Smooth muscle cell (in vitro differentiated cells): ENCODE results near the gene ARHGAP25. TPM values are rescaled to one million over a fixed set of nuclear protein-coding genes. Genes with fewer than 3 reads are reported as not detected.

Source experiments
- DNase-seq: peaks from one replicate; lab custom pipeline; 2025; ENCODE audit not compliant: unreplicated experiment; lab: John Stamatoyannopoulos, UW
- H2AFZ ChIP-seq: fragments of 200-600 bp; sonication (generic); 2 replicates; pipeline ENCODE4 v1.6.0; 2016; ENCODE audit warnings: antibody characterized with exemption, low read depth, mild to moderate bottlenecking
- H3F3A ChIP-seq: fragments of 200-600 bp; sonication (generic); 2 replicates; pipeline ENCODE4 v1.6.0; 2017; ENCODE audit warnings: antibody characterized with exemption, low read depth
- H3K27ac ChIP-seq: fragments of 200-600 bp; sonication (generic); 2 replicates; pipeline ENCODE4 v1.5.1; 2016; ENCODE audit warnings: low read depth, mild to moderate bottlenecking
- H3K27me3 ChIP-seq: fragments of 200-600 bp; sonication (generic); 2 replicates; pipeline ENCODE4 v1.6.1; 2016; ENCODE audit warnings: low read depth, mild to moderate bottlenecking
- H3K36me3 ChIP-seq: fragments of 200-600 bp; sonication (generic); 2 replicates; pipeline ENCODE4 v1.5.1; 2016; ENCODE audit warnings: low read depth
- H3K4me1 ChIP-seq: fragments of 200-600 bp; sonication (generic); 2 replicates; pipeline ENCODE4 v1.5.1; 2016; ENCODE audit warnings: low read depth
- H3K4me2 ChIP-seq: fragments of 200-600 bp; sonication (generic); 2 replicates; pipeline ENCODE4 v1.6.0; 2016; ENCODE audit warnings: mild to moderate bottlenecking
- H3K4me3 ChIP-seq: fragments of 200-600 bp; sonication (generic); 2 replicates; pipeline ENCODE4 v1.5.1; 2016; ENCODE audit warnings: mild to moderate bottlenecking
- H3K79me2 ChIP-seq: fragments of 200-600 bp; sonication (generic); 2 replicates; pipeline ENCODE4 v1.6.0; 2016; ENCODE audit warnings: low read depth, mild to moderate bottlenecking
- H3K9ac ChIP-seq: fragments of 200-600 bp; sonication (generic); 2 replicates; pipeline ENCODE4 v1.6.0; 2016; ENCODE audit warnings: low read depth
- H3K9me3 ChIP-seq: fragments of 200-600 bp; sonication (generic); replicated peaks from 2 replicates; pipeline ENCODE4 v1.5.1; 2016; ENCODE audit warnings: low read depth
- H4K20me1 ChIP-seq: fragments of 200-600 bp; sonication (generic); 2 replicates; pipeline ENCODE4 v1.6.0; 2016; ENCODE audit warnings: low read depth
- CTCF ChIP-seq: fragments of 200-600 bp; sonication (generic); IDR thresholded peaks from 2 replicates; pipeline ENCODE4 v1.5.1; 2017; ENCODE audit warnings: borderline replicate concordance, mild to moderate bottlenecking, antibody characterized with exemption; ENCODE audit not compliant: insufficient read depth, poor library complexity, severe bottlenecking
- WGBS: methylation state at CpG from one replicate; pipeline ENCODE4 v1.1.7; 2016; ENCODE audit warnings: low lambda C conversion rate; 5-methylcytosine and 5-hydroxymethylcytosine counted together
- polyA plus RNA-seq: library from polyadenylated mRNA; unstranded; fragments of >200 nt; fragmentation: Nextera tagmentation; extraction: Ambion mirVana; gene quantifications from 2 replicates; pipeline ENCODE4 v1.2.1, GENCODE V29; 2016
- total RNA-seq: library from RNA; depleted of rRNA; stranded (reverse); fragments of >200 nt; gene quantifications from 2 replicates; pipeline ENCODE4 v1.2.3, GENCODE V29; 2014

Gene ARHGAP25
- total and polyA plus RNA-seq, 2 experiments from 2014 or later, result 1.5 to 2.0 TPM

- 53% methylated on average over 7 of the region's 7 CpGs for WGBS
- H3K36me3 ChIP-seq, result no peaks in the 10 kb centered on the region
- DNase-seq, result no peak
- no peaks in the 10 kb centered on the region for H3K9me3 ChIP-seq
- no peak overlapping the region for H3K4me3 ChIP-seq
- H4K20me1 ChIP-seq, result no peaks in the 10 kb centered on the region
- no peak for TF ChIP-seq CTCF
- no peak overlapping the region for H3K27ac ChIP-seq
- H3K4me1 ChIP-seq, result peaks cover 6% of the 10 kb centered on the region
- H3K9ac ChIP-seq, result no peak overlapping the region
- H3K4me2 ChIP-seq, result no peak overlapping the region
- H3K27me3 ChIP-seq, result no peaks in the 10 kb centered on the region
- H3F3A ChIP-seq, result no peaks in the 10 kb centered on the region
- H3K79me2 ChIP-seq, result no peaks in the 10 kb centered on the region
- H2AFZ ChIP-seq, result no peak overlapping the region
Observed at GRCh38 chr2:68689553-68690537, 44.8 kb upstream of the ARHGAP25 start.

- 86% methylated on average over 3 of the region's 3 CpGs for WGBS
Observed at GRCh38 chr2:68690851-68691250, 43.8 kb upstream of the ARHGAP25 start.

GRCh38 chr2:68692511-68692910 lies 42.1 kb upstream of the ARHGAP25 start:
- TF ChIP-seq CTCF, result no peak
- Histone ChIP-seq H3K36me3 (no peaks in the 10 kb centered on the region), H3K79me2 (no peaks in the 10 kb centered on the region), H2AFZ (no peak overlapping the region), H3K9me3 (no peaks in the 10 kb centered on the region), H3K27me3 (no peaks in the 10 kb centered on the region), H3K4me2 (no peak overlapping the region), H3K4me3 (no peak overlapping the region), H3K9ac (no peak overlapping the region), H3K27ac (no peak overlapping the region), H3F3A (no peaks in the 10 kb centered on the region), H3K4me1 (peaks cover 6% of the 10 kb centered on the region), H4K20me1 (no peaks in the 10 kb centered on the region)
- 94% methylated on average over 1 of the region's 1 CpG for WGBS
- DNase-seq, result no peak

More at GRCh38 chr2:68690851-68691250, 43.8 kb upstream of the ARHGAP25 start:
- H3K36me3 ChIP-seq, result no peaks in the 10 kb centered on the region
- no peak for DNase-seq
- peaks cover 6% of the 10 kb centered on the region for H3K4me1 ChIP-seq
- no peaks in the 10 kb centered on the region for H4K20me1 ChIP-seq
- H3K4me3 ChIP-seq, result no peak overlapping the region
- no peaks in the 10 kb centered on the region for H3F3A ChIP-seq
- H2AFZ ChIP-seq, result no peak overlapping the region
- no peak overlapping the region for H3K4me2 ChIP-seq
- no peaks in the 10 kb centered on the region for H3K9me3 ChIP-seq
- H3K27me3 ChIP-seq, result no peaks in the 10 kb centered on the region
- no peak for TF ChIP-seq CTCF
- no peak overlapping the region for H3K27ac ChIP-seq
- no peak overlapping the region for H3K9ac ChIP-seq
- no peaks in the 10 kb centered on the region for H3K79me2 ChIP-seq
